Astrocyte (in vitro differentiated cells and primary cell): Measurements from ENCODE around the gene PRRT4. TPM values are rescaled to one million over a fixed set of nuclear protein-coding genes. Genes with fewer than 3 reads are reported as not detected.

Source experiments
- DNase-seq: peaks from one replicate; pipeline ENCODE4 v3.0.0-alpha.2; 2010; ENCODE audit warnings: low read depth
- FAIRE-seq: peaks from 2 replicates; lab custom pipeline; 2011; peaks lifted over from hg19 to GRCh38; lab: Jason Lieb, UNC
- H2AFZ ChIP-seq: 2 replicates; pipeline ENCODE4 v1.6.0; 2012; ENCODE audit warnings: low read depth, low read length, inconsistent platforms
- H3K27ac ChIP-seq: 2 replicates; pipeline ENCODE4 v1.5.1; 2011; ENCODE audit warnings: low read depth, low read length, inconsistent platforms
- H3K27me3 ChIP-seq: 2 replicates; pipeline ENCODE4 v1.6.0; 2011; ENCODE audit warnings: low read length, inconsistent platforms; ENCODE audit not compliant: insufficient read depth
- H3K36me3 ChIP-seq: 2 replicates; pipeline ENCODE4 v1.5.1; 2011; ENCODE audit warnings: low read length, inconsistent platforms; ENCODE audit not compliant: insufficient read depth
- H3K4me1 ChIP-seq: 2 replicates; pipeline ENCODE4 v1.5.1; 2011; ENCODE audit warnings: low read length, inconsistent platforms; ENCODE audit not compliant: insufficient read depth
- H3K4me2 ChIP-seq: 2 replicates; pipeline ENCODE4 v1.6.0; 2012; ENCODE audit warnings: low read length, inconsistent platforms
- H3K4me3 ChIP-seq: 2 replicates; pipeline ENCODE4 v1.5.1; 2011; ENCODE audit warnings: low read depth, mild to moderate bottlenecking, low read length, inconsistent platforms; ENCODE audit not compliant: insufficient read depth
- H3K79me2 ChIP-seq: 2 replicates; pipeline ENCODE4 v1.6.0; 2012; ENCODE audit warnings: mild to moderate bottlenecking, low read length, inconsistent platforms; ENCODE audit not compliant: insufficient read depth
- H3K9ac ChIP-seq: 2 replicates; pipeline ENCODE4 v1.6.0; 2012; ENCODE audit warnings: mild to moderate bottlenecking, low read length, inconsistent platforms
- H3K9me3 ChIP-seq: 2 replicates; pipeline ENCODE4 v1.5.1; 2012; ENCODE audit warnings: low read depth, mild to moderate bottlenecking, low read length, inconsistent platforms; ENCODE audit not compliant: insufficient read depth
- H4K20me1 ChIP-seq: 2 replicates; pipeline ENCODE4 v1.6.0; 2012; ENCODE audit warnings: low read length, inconsistent platforms; ENCODE audit not compliant: insufficient read depth
- H3K27ac Mint-ChIP-seq: one replicate; pipeline ENCODE4 v1.8.0; 2021; ENCODE audit warnings: mild to moderate bottlenecking, mixed read lengths; ENCODE audit not compliant: unreplicated experiment
- H3K27me3 Mint-ChIP-seq: one replicate; pipeline ENCODE4 v1.8.0; 2021; ENCODE audit warnings: low read depth, mixed read lengths; ENCODE audit not compliant: unreplicated experiment
- H3K36me3 Mint-ChIP-seq: one replicate; pipeline ENCODE4 v1.8.0; 2021; ENCODE audit warnings: low read depth, mixed read lengths; ENCODE audit not compliant: unreplicated experiment
- H3K4me1 Mint-ChIP-seq: one replicate; pipeline ENCODE4 v1.8.0; 2021; ENCODE audit warnings: low read depth, mixed read lengths; ENCODE audit not compliant: unreplicated experiment
- H3K4me3 Mint-ChIP-seq: one replicate; pipeline ENCODE4 v1.8.0; 2021; ENCODE audit warnings: mild to moderate bottlenecking, moderate library complexity, mixed read lengths; ENCODE audit not compliant: unreplicated experiment
- H3K9me3 Mint-ChIP-seq: one replicate; pipeline ENCODE4 v1.8.0; 2021; ENCODE audit warnings: mild to moderate bottlenecking, mixed read lengths; ENCODE audit not compliant: unreplicated experiment
- CTCF ChIP-seq: IDR thresholded peaks from 2 replicates; pipeline ENCODE4 v1.5.1; 2011; ENCODE audit warnings: low read depth, mild to moderate bottlenecking, inconsistent platforms, low read length, moderate library complexity; ENCODE audit not compliant: insufficient read depth
- EZH2 ChIP-seq: IDR thresholded peaks from 2 replicates; pipeline ENCODE4 v1.6.1; 2012; ENCODE audit warnings: mild to moderate bottlenecking, low read length, inconsistent platforms; ENCODE audit not compliant: insufficient read depth
- total RNA-seq: library from RNA; stranded (reverse); gene quantifications from 2 replicates; pipeline ENCODE4 v1.2.1, GENCODE V29; 2021

The PRRT4 gene
- total RNA-seq, 1 donor from 2014 or later: 0.93 TPM

DNA sequence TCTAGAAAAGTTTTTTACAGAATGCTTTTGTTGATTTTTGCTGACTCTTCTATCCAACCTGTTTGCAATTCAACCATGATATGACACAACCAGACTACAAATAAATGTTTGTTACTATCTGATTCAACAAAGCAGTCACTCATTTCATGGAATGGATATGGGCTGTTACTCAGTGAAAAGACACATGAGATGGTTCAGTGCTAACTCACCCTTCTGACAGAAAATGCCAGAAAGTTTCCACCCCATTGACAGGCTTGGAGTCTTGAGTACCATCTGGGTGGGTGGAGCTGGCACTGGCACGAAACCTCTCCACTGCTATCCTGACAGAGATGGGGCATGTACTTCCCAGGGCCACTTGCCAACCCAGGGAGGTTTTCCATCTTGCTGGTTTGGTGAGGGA lies 57.3 kb downstream of the PRRT4 start:
- no peak overlapping the region for H2AFZ ChIP-seq
- peaks cover 18% of the 10 kb centered on the region for H3K36me3 ChIP-seq

GRCh38 chr7:128303643-128304042 lies 57.8 kb downstream of the PRRT4 start:
- peaks cover 5% of the 10 kb centered on the region for H4K20me1 ChIP-seq
- H3K36me3 ChIP-seq: peaks cover 18% of the 10 kb centered on the region
- H3K27me3 Mint-ChIP-seq: no peaks in the 10 kb centered on the region
- no peak overlapping the region for H3K27ac Mint-ChIP-seq
- H3K36me3 Mint-ChIP-seq: peaks cover 25% of the 10 kb centered on the region
- H3K9me3 Mint-ChIP-seq: no peaks in the 10 kb centered on the region
- H3K27ac ChIP-seq: no peak overlapping the region
- no peak overlapping the region for H3K4me2 ChIP-seq
- H3K27me3 ChIP-seq: no peaks in the 10 kb centered on the region
- TF ChIP-seq EZH2 (no peak), CTCF (no peak)
- peaks cover 4% of the 10 kb centered on the region for H3K4me1 Mint-ChIP-seq
- no peaks in the 10 kb centered on the region for H3K4me1 ChIP-seq
- H3K4me3 Mint-ChIP-seq: no peak overlapping the region
- no peak overlapping the region for H2AFZ ChIP-seq
- no peak for DNase-seq
- H3K79me2 ChIP-seq: no peaks in the 10 kb centered on the region
- H3K9ac ChIP-seq: no peak overlapping the region
- H3K9me3 ChIP-seq: no peaks in the 10 kb centered on the region
- no peak overlapping the region for H3K4me3 ChIP-seq
- FAIRE-seq: no peak

More for the DNA sequence above, 57.3 kb downstream of the PRRT4 start:
- H3K27ac ChIP-seq: no peak overlapping the region
- Mint-ChIP-seq H3K27ac (no peak overlapping the region), H3K9me3 (no peaks in the 10 kb centered on the region), H3K4me3 (no peak overlapping the region), H3K36me3 (peaks cover 29% of the 10 kb centered on the region), H3K27me3 (no peaks in the 10 kb centered on the region), H3K4me1 (peaks cover 2% of the 10 kb centered on the region)
- no peaks in the 10 kb centered on the region for H3K9me3 ChIP-seq
- DNase-seq: no peak
- no peak overlapping the region for H3K9ac ChIP-seq
- no peaks in the 10 kb centered on the region for H3K27me3 ChIP-seq
- H3K4me1 ChIP-seq: no peaks in the 10 kb centered on the region
- peaks cover 5% of the 10 kb centered on the region for H4K20me1 ChIP-seq
- FAIRE-seq: no peak
- no peaks in the 10 kb centered on the region for H3K79me2 ChIP-seq
- H3K4me3 ChIP-seq: no peak overlapping the region
- TF ChIP-seq EZH2 (no peak), CTCF (no peak)
- H3K4me2 ChIP-seq: no peak overlapping the region

- DNase-seq: no peak
- no peak for FAIRE-seq
- Histone ChIP-seq H3K9ac (no peak overlapping the region), H3K9me3 (no peaks in the 10 kb centered on the region), H3K4me3 (no peak overlapping the region), H3K27me3 (no peaks in the 10 kb centered on the region), H3K4me1 (no peaks in the 10 kb centered on the region), H4K20me1 (peaks cover 5% of the 10 kb centered on the region), H2AFZ (no peak overlapping the region), H3K4me2 (no peak overlapping the region), H3K36me3 (peaks cover 18% of the 10 kb centered on the region), H3K27ac (no peak overlapping the region), H3K79me2 (no peaks in the 10 kb centered on the region)
- Mint-ChIP-seq H3K27ac (no peak overlapping the region), H3K9me3 (no peaks in the 10 kb centered on the region), H3K4me1 (peaks cover 4% of the 10 kb centered on the region), H3K27me3 (no peaks in the 10 kb centered on the region), H3K4me3 (no peak overlapping the region), H3K36me3 (peaks cover 22% of the 10 kb centered on the region)
- TF ChIP-seq CTCF: no peak
- TF ChIP-seq EZH2: no peak
These were observed 58.4 kb downstream of the PRRT4 start for GRCh38 chr7:128303133-128303532.
